OCI-LY1 (cell line): ENCODE data around the gene PHLPP1.

Experiments used
- EZH2 ChIP-seq: fragments of 200-600 bp; sonication (generic), shearing (Covaris generic); IDR thresholded peaks from 2 replicates; pipeline ENCODE4 v1.8.0; 2017; ENCODE audit warnings: borderline replicate concordance, mixed run types, mild to moderate bottlenecking, antibody characterized with exemption, low read length, moderate library complexity, mixed read lengths
- TF ChIP-seq, protein P1 (sequence below): fragments of 200-600 bp; sonication (generic), shearing (Covaris generic); IDR thresholded peaks from 2 replicates; pipeline ENCODE4 v1.5.1; 2017; ENCODE audit warnings: mild to moderate bottlenecking, antibody characterized with exemption, low read length, moderate library complexity, mixed read lengths

GRCh38 chr18:62814132-62814759, 98.9 kb downstream of the PHLPP1 start:
- TF ChIP-seq, protein P1, sequence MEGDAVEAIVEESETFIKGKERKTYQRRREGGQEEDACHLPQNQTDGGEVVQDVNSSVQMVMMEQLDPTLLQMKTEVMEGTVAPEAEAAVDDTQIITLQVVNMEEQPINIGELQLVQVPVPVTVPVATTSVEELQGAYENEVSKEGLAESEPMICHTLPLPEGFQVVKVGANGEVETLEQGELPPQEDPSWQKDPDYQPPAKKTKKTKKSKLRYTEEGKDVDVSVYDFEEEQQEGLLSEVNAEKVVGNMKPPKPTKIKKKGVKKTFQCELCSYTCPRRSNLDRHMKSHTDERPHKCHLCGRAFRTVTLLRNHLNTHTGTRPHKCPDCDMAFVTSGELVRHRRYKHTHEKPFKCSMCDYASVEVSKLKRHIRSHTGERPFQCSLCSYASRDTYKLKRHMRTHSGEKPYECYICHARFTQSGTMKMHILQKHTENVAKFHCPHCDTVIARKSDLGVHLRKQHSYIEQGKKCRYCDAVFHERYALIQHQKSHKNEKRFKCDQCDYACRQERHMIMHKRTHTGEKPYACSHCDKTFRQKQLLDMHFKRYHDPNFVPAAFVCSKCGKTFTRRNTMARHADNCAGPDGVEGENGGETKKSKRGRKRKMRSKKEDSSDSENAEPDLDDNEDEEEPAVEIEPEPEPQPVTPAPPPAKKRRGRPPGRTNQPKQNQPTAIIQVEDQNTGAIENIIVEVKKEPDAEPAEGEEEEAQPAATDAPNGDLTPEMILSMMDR: no peak
- TF ChIP-seq EZH2: no peak
